Tibial nerve (tissue), 4 donors: ENCODE data around the gene ADD3. TPM values are rescaled to one million over a fixed set of nuclear protein-coding genes. Genes with fewer than 3 reads are reported as not detected.

ENCODE experiments used
- DNase-seq, 2 donors: peaks; one replicate each; pipeline ENCODE4 v3.0.0-alpha.2; 2019; ENCODE audit warnings: low spot score in 2 of 2
- H3K27ac ChIP-seq, 4 donors: fragments of 200-600 bp; sonication (generic) in 3 of 4; one replicate each; pipeline ENCODE4 v1.5.1; 2017 to 2019; ENCODE audit warnings: mild to moderate bottlenecking in 1 of 4
- H3K27me3 ChIP-seq, 2 donors: fragments of 200-600 bp; sonication (generic) in 1 of 2; one replicate each; pipeline versions ENCODE4 v1.5.1 to v1.6.0; 2017 to 2019
- H3K36me3 ChIP-seq, 3 donors: fragments of 200-600 bp; sonication (generic); one replicate each; pipeline ENCODE4 v1.5.1; 2018 to 2019
- H3K4me1 ChIP-seq, 4 donors: fragments of 200-600 bp; sonication (generic) in 3 of 4; one replicate each; pipeline ENCODE4 v1.5.1; 2017 to 2019
- H3K4me3 ChIP-seq, 4 donors: fragments of 200-600 bp; sonication (generic) in 3 of 4; one replicate each; pipeline ENCODE4 v1.5.1; 2017 to 2019; ENCODE audit warnings: mild to moderate bottlenecking in 1 of 4, moderate library complexity in 1 of 4
- H3K9me3 ChIP-seq, 4 donors: fragments of 200-600 bp; sonication (generic) in 3 of 4; one replicate each; pipeline ENCODE4 v1.5.1; 2017 to 2019
- CTCF ChIP-seq, 5 experiments: fragments of 200-600 bp in 3 of 5; fragments of 450-650 bp in 2 of 5; sonication (generic) in 3 of 5; IDR thresholded peaks; one replicate each; pipeline ENCODE4 v1.5.1; 2016 to 2019; ENCODE audit warnings: antibody characterized with exemption in 5 of 5, mild to moderate bottlenecking in 3 of 5, moderate library complexity in 2 of 5
- EP300 ChIP-seq, 2 donors: sonication (generic); formaldehyde crosslinking; IDR thresholded peaks; one replicate each; pipeline ENCODE4 v1.6.1; 2017; ENCODE audit warnings: antibody characterized with exemption in 2 of 2, mild to moderate bottlenecking in 1 of 2
- POLR2A ChIP-seq, 2 donors: fragments of 450-650 bp; IDR thresholded peaks; one replicate each; pipeline ENCODE4 v1.6.1; 2017; ENCODE audit warnings: antibody characterized with exemption in 2 of 2, mild to moderate bottlenecking in 2 of 2, moderate library complexity in 2 of 2
- WGBS, 2 donors: methylation state at CpG; one replicate each; pipeline ENCODE4 v1.1.5; 2018; 5-methylcytosine and 5-hydroxymethylcytosine counted together
- total RNA-seq, 4 donors: library from RNA; depleted of rRNA; stranded (reverse); fragments of >200 nt; gene quantifications; one replicate each; pipeline ENCODE4 v1.1.0, GENCODE V29; 2016

ADD3 gene
- total RNA-seq, 4 donors from 2014 or later: 208 to 639 (median 443) TPM

GRCh38 chr10:109973326-109973829 is 34.4 kb upstream of the ADD3 start:
- peaks cover 4 to 33% (median 12%) of the 10 kb centered on the region in 4 donors for H3K4me1 ChIP-seq
- DNase-seq: no peak
- no peaks in the 10 kb centered on the region for H3K9me3 ChIP-seq
- 80 to 84% methylated on average over 3 of the region's 3 CpGs for WGBS, 2 donors
- no peak overlapping the region for H3K27ac ChIP-seq
- no peak overlapping the region for H3K4me3 ChIP-seq
- no peak for TF ChIP-seq CTCF (IDR thresholded peaks at IDR 0.05)
- no peak for TF ChIP-seq POLR2A (IDR thresholded peaks at IDR 0.05)
- no peak for TF ChIP-seq EP300 (IDR thresholded peaks at IDR 0.05)
- no peaks in the 10 kb centered on the region for H3K36me3 ChIP-seq
- no peaks in the 10 kb centered on the region for H3K27me3 ChIP-seq

- DNase-seq: no peak
- Histone ChIP-seq H3K27ac (no peak overlapping the region), H3K9me3 (no peaks in the 10 kb centered on the region), H3K4me3 (no peak overlapping the region), H3K27me3 (no peaks in the 10 kb centered on the region), H3K36me3 (no peaks in the 10 kb centered on the region), H3K4me1 (peaks cover 4 to 38% (median 16%) of the 10 kb centered on the region in 4 donors)
- TF ChIP-seq EP300 (IDR thresholded peaks at IDR 0.05): no peak
- no peak for TF ChIP-seq POLR2A (IDR thresholded peaks at IDR 0.05)
- no peak for TF ChIP-seq CTCF (IDR thresholded peaks at IDR 0.05)
- 65 to 83% methylated on average over 9 of the region's 9 CpGs for WGBS, 2 donors
These were observed 33.1 kb upstream of the ADD3 start for GRCh38 chr10:109974504-109975191.

- H3K9me3 ChIP-seq: no peaks in the 10 kb centered on the region
- DNase-seq: no peak
- WGBS, 2 donors: 47 to 65% methylated on average over 4 of the region's 4 CpGs
- no peak overlapping the region for H3K27ac ChIP-seq
- H3K4me3 ChIP-seq: no peak overlapping the region
- TF ChIP-seq CTCF (IDR thresholded peaks at IDR 0.05) (no peak), EP300 (IDR thresholded peaks at IDR 0.05) (no peak)
- H3K4me1 ChIP-seq: peaks cover 4 to 38% (median 16%) of the 10 kb centered on the region in 4 donors
- H3K36me3 ChIP-seq: no peaks in the 10 kb centered on the region
- H3K27me3 ChIP-seq: no peaks in the 10 kb centered on the region
These were observed 32.3 kb upstream of the ADD3 start for GRCh38 chr10:109975244-109976190.

- peaks cover 4 to 46% (median 20%) of the 10 kb centered on the region in 4 donors for H3K4me1 ChIP-seq
- peak overlapping the region in 2 of 4 donors; percentile 54 to 80 for H3K27ac ChIP-seq
- DNase-seq: no peak
- 64 to 71% methylated on average over 2 of the region's 2 CpGs for WGBS, 2 donors
- H3K27me3 ChIP-seq: no peaks in the 10 kb centered on the region
- no peak for TF ChIP-seq CTCF (IDR thresholded peaks at IDR 0.05)
- no peak for TF ChIP-seq EP300 (IDR thresholded peaks at IDR 0.05)
- no peak for TF ChIP-seq POLR2A (IDR thresholded peaks at IDR 0.05)
- no peaks in the 10 kb centered on the region for H3K36me3 ChIP-seq
- H3K9me3 ChIP-seq: no peaks in the 10 kb centered on the region
- no peak overlapping the region for H3K4me3 ChIP-seq
These were observed 31.1 kb upstream of the ADD3 start for GRCh38 chr10:109976681-109977080.
